Cardiac muscle cell (in vitro differentiated cells and primary cell): ENCODE measurements around the gene SLC30A7. TPM values are rescaled to one million over a fixed set of nuclear protein-coding genes. Genes with fewer than 3 reads are reported as not detected.

Experiments
- DNase-seq, 2 donors: peaks; one replicate each; pipeline versions ENCODE4 v3.0.0 to v3.0.0-alpha.2; 2010 to 2017; ENCODE audit warnings: low read depth in 1 of 2, low spot score in 1 of 2
- H3K27ac ChIP-seq: fragments of 200-600 bp; sonication (generic); 2 replicates; pipeline ENCODE4 v1.5.1; 2016
- H3K27me3 ChIP-seq: fragments of 200-600 bp; sonication (generic); 2 replicates; pipeline ENCODE4 v1.6.0; 2016; ENCODE audit warnings: control low read depth
- H3K36me3 ChIP-seq: fragments of 200-600 bp; sonication (generic); 2 replicates; pipeline ENCODE4 v1.5.1; 2016; ENCODE audit warnings: control low read depth
- H3K4me1 ChIP-seq: fragments of 200-600 bp; sonication (generic); 2 replicates; pipeline ENCODE4 v1.8.1; 2017; ENCODE audit warnings: low read depth, mild to moderate bottlenecking, mixed run types
- H3K4me3 ChIP-seq: fragments of 200-600 bp; sonication (generic); 2 replicates; pipeline ENCODE4 v1.5.1; 2016; ENCODE audit warnings: mild to moderate bottlenecking
- H3K9me3 ChIP-seq: fragments of 200-600 bp; sonication (generic); 2 replicates; pipeline ENCODE4 v1.5.1; 2017; ENCODE audit warnings: low read depth, mild to moderate bottlenecking, control low read depth
- polyA plus RNA-seq: library from polyadenylated mRNA; unstranded; fragments of >200 nt; fragmentation: Nextera tagmentation; extraction: Ambion mirVana; gene quantifications from 2 replicates; pipeline ENCODE4 v1.2.1, GENCODE V29; 2016
- total RNA-seq: library from RNA; depleted of rRNA; stranded (reverse); fragments of >200 nt; gene quantifications from 2 replicates; pipeline ENCODE4 v1.2.3, GENCODE V29; 2016
- TF ChIP-seq, protein P1 (sequence below): IDR thresholded peaks from 2 replicates; pipeline ENCODE4 v1.5.1; 2012; ENCODE audit warnings: low read depth, mild to moderate bottlenecking, low read length

The SLC30A7 gene
- total and polyA plus RNA-seq, 2 experiments from 2014 or later: 5.3 to 6.9 TPM

DNA sequence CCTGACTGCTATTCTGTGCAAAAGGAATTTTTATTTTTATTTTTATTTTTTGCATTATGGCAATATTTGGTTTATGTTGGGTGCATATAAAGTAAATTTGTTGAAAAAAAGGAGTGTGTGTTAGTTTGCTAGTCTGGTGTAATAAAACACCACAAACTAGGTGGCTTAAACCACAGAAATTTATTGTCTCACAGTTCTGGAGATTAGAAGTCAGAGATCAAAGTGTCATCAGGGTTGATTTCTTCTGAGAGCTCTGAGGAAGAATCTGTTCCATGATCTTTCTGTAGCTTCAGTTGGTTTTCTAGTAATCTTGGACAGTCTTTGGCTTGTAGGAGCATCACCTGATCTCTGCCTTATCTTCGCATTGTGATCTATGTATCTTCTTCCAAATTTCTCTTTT is 6.5 kb downstream of the SLC30A7 start:
- H3K27me3 ChIP-seq: no peaks in the 10 kb centered on the region
- DNase-seq: no peak
- H3K27ac ChIP-seq: no peak overlapping the region
- H3K36me3 ChIP-seq: peaks cover 22% of the 10 kb centered on the region
- TF ChIP-seq, protein P1, sequence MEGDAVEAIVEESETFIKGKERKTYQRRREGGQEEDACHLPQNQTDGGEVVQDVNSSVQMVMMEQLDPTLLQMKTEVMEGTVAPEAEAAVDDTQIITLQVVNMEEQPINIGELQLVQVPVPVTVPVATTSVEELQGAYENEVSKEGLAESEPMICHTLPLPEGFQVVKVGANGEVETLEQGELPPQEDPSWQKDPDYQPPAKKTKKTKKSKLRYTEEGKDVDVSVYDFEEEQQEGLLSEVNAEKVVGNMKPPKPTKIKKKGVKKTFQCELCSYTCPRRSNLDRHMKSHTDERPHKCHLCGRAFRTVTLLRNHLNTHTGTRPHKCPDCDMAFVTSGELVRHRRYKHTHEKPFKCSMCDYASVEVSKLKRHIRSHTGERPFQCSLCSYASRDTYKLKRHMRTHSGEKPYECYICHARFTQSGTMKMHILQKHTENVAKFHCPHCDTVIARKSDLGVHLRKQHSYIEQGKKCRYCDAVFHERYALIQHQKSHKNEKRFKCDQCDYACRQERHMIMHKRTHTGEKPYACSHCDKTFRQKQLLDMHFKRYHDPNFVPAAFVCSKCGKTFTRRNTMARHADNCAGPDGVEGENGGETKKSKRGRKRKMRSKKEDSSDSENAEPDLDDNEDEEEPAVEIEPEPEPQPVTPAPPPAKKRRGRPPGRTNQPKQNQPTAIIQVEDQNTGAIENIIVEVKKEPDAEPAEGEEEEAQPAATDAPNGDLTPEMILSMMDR: no peak
- peaks cover 2% of the 10 kb centered on the region for H3K4me1 ChIP-seq
- H3K9me3 ChIP-seq: no peaks in the 10 kb centered on the region
- H3K4me3 ChIP-seq: no peak overlapping the region

DNA sequence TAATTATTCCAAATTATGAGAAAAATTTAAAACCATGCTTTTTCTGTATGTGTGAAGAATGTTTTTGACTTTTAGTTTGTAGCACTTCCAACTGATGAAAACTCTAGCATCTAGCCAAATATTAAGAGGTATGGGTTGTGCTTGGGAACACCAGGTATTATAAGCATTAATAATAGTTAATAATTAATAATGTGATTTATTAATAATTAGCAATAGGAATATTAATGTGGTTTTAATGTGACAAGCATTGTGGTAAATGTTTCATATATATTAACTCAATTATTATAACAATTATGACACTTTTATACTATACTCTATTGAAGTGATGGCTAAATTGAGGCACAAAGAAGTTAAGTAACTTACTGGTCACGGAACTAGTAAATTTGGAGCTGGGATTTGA is 7.9 kb downstream of the SLC30A7 start:
- no peak overlapping the region for H3K4me3 ChIP-seq
- H3K36me3 ChIP-seq: peaks cover 22% of the 10 kb centered on the region
- H3K27ac ChIP-seq: no peak overlapping the region
- no peaks in the 10 kb centered on the region for H3K27me3 ChIP-seq
- TF ChIP-seq, protein P1: no peak
- no peak for DNase-seq
- no peaks in the 10 kb centered on the region for H3K4me1 ChIP-seq
- H3K9me3 ChIP-seq: no peaks in the 10 kb centered on the region

DNA sequence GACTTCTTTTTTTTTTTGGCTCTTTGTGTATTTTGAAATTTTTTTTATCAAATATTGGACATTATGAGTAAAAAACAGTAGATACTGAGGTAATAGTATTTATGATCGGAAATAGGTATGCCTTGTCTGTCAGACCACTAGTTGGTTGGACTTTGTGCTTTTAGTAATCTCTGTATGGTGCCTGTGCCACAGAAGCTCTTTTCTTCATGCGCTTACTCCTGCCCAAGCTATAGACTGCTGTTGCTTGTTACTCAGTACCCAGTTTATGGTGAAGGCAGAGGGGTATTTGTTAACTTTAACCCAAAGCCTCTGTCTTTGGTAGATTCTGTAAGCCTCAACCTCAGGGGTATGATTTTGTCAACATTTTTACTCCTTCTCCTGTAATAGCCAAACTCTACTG is 8.6 kb downstream of the SLC30A7 start:
- Histone ChIP-seq H3K27ac (no peak overlapping the region), H3K36me3 (peaks cover 26% of the 10 kb centered on the region), H3K27me3 (no peaks in the 10 kb centered on the region), H3K4me3 (no peak overlapping the region), H3K4me1 (no peaks in the 10 kb centered on the region), H3K9me3 (no peaks in the 10 kb centered on the region)
- DNase-seq: no peak
- TF ChIP-seq, protein P1: no peak

- Histone ChIP-seq H3K9me3 (no peaks in the 10 kb centered on the region), H3K36me3 (peaks cover 24% of the 10 kb centered on the region), H3K27me3 (no peaks in the 10 kb centered on the region), H3K4me3 (no peak overlapping the region), H3K27ac (no peak overlapping the region), H3K4me1 (no peaks in the 10 kb centered on the region)
- TF ChIP-seq, protein P1: no peak
- DNase-seq: no peak
Observed at GRCh38 chr1:100905181-100905580, 9.3 kb downstream of the SLC30A7 start.

DNA sequence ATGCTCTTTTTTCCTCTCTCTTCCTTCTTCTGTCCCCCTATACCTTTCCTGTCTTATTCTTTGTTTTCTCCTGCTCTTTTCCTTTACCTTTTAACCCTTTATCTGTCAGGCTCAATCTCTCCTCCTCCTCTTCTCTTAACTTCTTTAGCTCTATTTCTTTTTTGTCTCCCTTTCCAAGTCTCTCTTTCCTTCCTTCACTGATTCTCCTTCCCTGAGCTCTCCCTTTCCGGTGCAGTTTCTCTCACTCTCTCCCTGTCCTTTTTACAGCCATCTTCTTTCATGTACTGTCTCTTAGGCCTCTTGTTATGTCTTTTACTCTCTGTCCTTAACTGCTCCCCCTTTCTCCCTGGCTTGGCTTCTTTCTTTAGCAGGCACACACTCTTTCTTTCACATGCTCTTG is 12.0 kb downstream of the SLC30A7 start:
- Histone ChIP-seq H3K27ac (no peak overlapping the region), H3K4me1 (no peaks in the 10 kb centered on the region), H3K4me3 (no peak overlapping the region), H3K27me3 (no peaks in the 10 kb centered on the region), H3K9me3 (no peaks in the 10 kb centered on the region), H3K36me3 (peaks cover 25% of the 10 kb centered on the region)
- TF ChIP-seq, protein P1: no peak
- no peak for DNase-seq

- Histone ChIP-seq H3K9me3 (no peaks in the 10 kb centered on the region), H3K4me1 (no peaks in the 10 kb centered on the region), H3K27me3 (no peaks in the 10 kb centered on the region), H3K36me3 (peaks cover 30% of the 10 kb centered on the region), H3K27ac (no peak overlapping the region), H3K4me3 (no peak overlapping the region)
- DNase-seq: no peak
- TF ChIP-seq, protein P1: no peak
Observed at GRCh38 chr1:100909018-100909417, 13.1 kb downstream of the SLC30A7 start.
